ENCODE data around the gene NCK2. TPM values are rescaled to one million over a fixed set of nuclear protein-coding genes. Genes with fewer than 3 reads are reported as not detected.

Gene NCK2
- polyA plus RNA-seq, 2 of the 4 experiments (the other 2 are of a cell fraction): 17.1 to 17.8 TPM

DNA sequence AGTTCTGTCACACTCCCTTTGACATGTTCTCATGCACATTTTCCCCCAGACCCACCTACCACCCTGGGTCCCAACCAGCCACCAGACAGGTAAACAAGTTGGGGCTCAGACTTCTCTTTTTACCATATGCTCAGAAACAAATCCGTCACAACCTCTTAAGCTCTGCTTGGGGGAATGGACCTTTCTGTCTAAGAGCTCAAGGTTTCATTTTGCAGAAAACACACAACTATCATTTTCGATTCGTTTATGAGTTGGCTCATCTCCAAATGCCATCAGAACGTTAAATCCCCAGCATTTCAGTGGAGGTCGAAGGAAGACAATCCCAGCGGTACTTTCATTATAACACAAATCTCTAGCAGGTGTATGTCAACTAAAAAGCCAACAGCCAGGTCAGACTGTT, 30.6 kb upstream of the NCK2 start:
- ChIA-PET POLR2A (no interaction called here), CTCF (interaction anchor here (2.0 kb wide), 1 partner anchor 14 kb away, joined by 5 read pairs; no protein-coding TSS in a partner anchor)
- no peak overlapping the region for H3K27ac ChIP-seq
- ATAC-seq (no peak), DNase-seq (ENCODE audit: low read depth in 1 of 2, low spot score in 1 of 2) (no peak), FAIRE-seq (no peak)
- no peak overlapping the region for H3K4me2 ChIP-seq
- H3K4me3 ChIP-seq: no peak overlapping the region
- TF ChIP-seq HOXB5 (CRISPR knock-in tag; IDR thresholded peaks at IDR 0.05): no peak
- TF ChIP-seq HOXA7 (CRISPR knock-in tag; IDR thresholded peaks at IDR 0.05): no peak
- H3K4me1 ChIP-seq: peaks cover 12% of the 10 kb centered on the region; the same call in 2 of the 3 replicates
- 44% methylated on average over 6 of the region's 6 CpGs for WGBS (ENCODE audit: missing lambda C conversion rate)
- no peaks in the 10 kb centered on the region for H3K9me3 ChIP-seq

DNA sequence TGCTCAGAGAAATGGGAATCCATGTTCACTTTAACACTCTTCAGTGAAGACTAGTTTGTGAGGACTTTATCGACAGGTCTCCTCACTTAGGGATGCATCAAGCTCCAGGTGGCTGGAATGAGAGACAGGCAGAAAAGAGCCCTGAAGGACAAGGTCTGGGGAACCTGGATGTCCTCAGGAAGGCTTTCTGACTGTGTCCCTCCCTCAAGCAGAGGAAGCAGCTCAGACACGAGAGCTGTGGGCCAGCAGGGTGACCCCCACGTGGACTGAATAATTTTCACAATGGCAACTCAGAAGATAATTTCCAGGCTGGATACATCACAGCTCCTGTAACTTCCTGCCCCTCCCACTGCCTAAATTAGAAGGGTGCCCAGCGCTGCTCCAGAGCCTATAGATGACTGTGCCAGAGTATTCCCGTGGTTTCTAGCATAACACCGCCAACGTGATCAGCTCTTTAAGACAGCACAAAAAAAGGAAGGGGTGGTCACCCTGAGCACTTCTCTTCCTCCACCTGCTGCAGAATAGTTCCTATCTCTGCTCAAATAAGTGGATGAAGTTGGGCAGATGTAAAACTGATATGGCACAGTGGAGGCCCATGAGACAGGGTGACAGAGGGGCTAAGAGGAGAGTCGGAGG, 25.7 kb upstream of the NCK2 start:
- TF ChIP-seq HDAC2 (IDR thresholded peaks at IDR 0.05) (no peak), CHD4 (IDR thresholded peaks at IDR 0.05; ENCODE audit: borderline replicate concordance) (no peak), JUNB (IDR thresholded peaks at IDR 0.05) (no peak), POLR2AphosphoS2 (conservative IDR thresholded peaks at IDR 0.05; ENCODE audit: low read length) (no peak), MAFK (IDR thresholded peaks at IDR 0.05; ENCODE audit: partially characterized antibody) (no peak), BHLHE40 (IDR thresholded peaks at IDR 0.05; ENCODE audit: low read depth, low read length) (no peak), FOSB (CRISPR knock-in tag; IDR thresholded peaks at IDR 0.05) (no peak), TP53 (CRISPR knock-in tag; IDR thresholded peaks at IDR 0.05) (no peak), RAD21 (conservative IDR thresholded peaks at IDR 0.05 in 1 of 2, IDR thresholded peaks at IDR 0.05 in 1 of 2) (no peak), CBX8 (IDR thresholded peaks at IDR 0.05) (no peak), FOSL2 (IDR thresholded peaks at IDR 0.05) (no peak), FOSL2 (CRISPR knock-in tag; IDR thresholded peaks at IDR 0.05) (no peak), HEYL (CRISPR knock-in tag; IDR thresholded peaks at IDR 0.05) (no peak), NFE2L2 (conservative IDR thresholded peaks at IDR 0.05; ENCODE audit: low read length) (no peak), GATA3 (IDR thresholded peaks at IDR 0.05; ENCODE audit: borderline replicate concordance) (no peak), ZSCAN20 (CRISPR knock-in tag; IDR thresholded peaks at IDR 0.05) (no peak), SMC3 (IDR thresholded peaks at IDR 0.05) (no peak), NPAS2 (CRISPR knock-in tag; IDR thresholded peaks at IDR 0.05; ENCODE audit: borderline replicate concordance) (no peak)
- TF ChIP-seq, protein P1, sequence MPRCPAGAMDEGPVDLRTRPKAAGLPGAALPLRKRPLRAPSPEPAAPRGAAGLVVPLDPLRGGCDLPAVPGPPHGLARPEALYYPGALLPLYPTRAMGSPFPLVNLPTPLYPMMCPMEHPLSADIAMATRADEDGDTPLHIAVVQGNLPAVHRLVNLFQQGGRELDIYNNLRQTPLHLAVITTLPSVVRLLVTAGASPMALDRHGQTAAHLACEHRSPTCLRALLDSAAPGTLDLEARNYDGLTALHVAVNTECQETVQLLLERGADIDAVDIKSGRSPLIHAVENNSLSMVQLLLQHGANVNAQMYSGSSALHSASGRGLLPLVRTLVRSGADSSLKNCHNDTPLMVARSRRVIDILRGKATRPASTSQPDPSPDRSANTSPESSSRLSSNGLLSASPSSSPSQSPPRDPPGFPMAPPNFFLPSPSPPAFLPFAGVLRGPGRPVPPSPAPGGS (IDR thresholded peaks at IDR 0.05): no peak
- TF ChIP-seq, protein P2, sequence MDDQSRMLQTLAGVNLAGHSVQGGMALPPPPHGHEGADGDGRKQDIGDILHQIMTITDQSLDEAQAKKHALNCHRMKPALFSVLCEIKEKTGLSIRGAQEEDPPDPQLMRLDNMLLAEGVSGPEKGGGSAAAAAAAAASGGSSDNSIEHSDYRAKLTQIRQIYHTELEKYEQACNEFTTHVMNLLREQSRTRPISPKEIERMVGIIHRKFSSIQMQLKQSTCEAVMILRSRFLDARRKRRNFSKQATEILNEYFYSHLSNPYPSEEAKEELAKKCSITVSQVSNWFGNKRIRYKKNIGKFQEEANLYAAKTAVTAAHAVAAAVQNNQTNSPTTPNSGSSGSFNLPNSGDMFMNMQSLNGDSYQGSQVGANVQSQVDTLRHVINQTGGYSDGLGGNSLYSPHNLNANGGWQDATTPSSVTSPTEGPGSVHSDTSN (IDR thresholded peaks at IDR 0.05): no peak
- TF ChIP-seq, protein P3, sequence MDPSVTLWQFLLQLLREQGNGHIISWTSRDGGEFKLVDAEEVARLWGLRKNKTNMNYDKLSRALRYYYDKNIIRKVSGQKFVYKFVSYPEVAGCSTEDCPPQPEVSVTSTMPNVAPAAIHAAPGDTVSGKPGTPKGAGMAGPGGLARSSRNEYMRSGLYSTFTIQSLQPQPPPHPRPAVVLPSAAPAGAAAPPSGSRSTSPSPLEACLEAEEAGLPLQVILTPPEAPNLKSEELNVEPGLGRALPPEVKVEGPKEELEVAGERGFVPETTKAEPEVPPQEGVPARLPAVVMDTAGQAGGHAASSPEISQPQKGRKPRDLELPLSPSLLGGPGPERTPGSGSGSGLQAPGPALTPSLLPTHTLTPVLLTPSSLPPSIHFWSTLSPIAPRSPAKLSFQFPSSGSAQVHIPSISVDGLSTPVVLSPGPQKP (IDR thresholded peaks at IDR 0.05; ENCODE audit: low read depth, low read length): no peak
- Histone ChIP-seq H3K4me1 (no peaks in the 10 kb centered on the region), H3K9me3 (no peaks in the 10 kb centered on the region), H3K27ac (no peak overlapping the region), H3K4me2 (no peak overlapping the region), H3K4me3 (no peak overlapping the region)
- FAIRE-seq: no peak
- DNase-seq (ENCODE audit: low read depth in 1 of 2, low spot score in 1 of 2): no peak
- ATAC-seq: no peak
- ChIA-PET POLR2A (no interaction called here), CTCF (interaction anchor here (0.5 kb wide), 1 partner anchor 69 kb away, joined by 3 read pairs; no protein-coding TSS in a partner anchor)
- 34% methylated on average over 8 of the region's 8 CpGs for WGBS (ENCODE audit: missing lambda C conversion rate)

Measured in A549 (cell line).